Measurements from ENCODE around the gene CPNE5.

The CPNE5 gene

DNA sequence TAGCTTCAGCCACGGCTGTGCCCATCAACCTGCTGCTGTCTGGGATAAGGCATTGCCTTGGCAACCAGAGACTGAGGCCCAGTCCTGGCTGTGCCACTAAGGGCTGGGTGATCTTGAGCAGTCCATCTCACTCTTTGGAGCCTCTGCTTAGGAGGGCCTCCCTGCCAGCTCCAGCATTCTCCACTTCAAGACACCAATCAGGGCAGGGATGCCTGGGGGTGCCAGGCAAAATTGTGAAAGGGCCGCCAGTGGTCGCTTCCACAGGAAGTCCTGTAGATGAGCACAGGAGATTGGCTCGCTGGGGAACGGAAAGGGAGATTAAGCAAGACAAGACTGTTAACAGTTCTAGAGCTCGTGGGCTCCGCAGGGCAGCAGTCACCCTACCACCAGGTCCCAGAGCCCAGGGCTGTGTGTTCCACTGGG lies 141.8 kb downstream of the CPNE5 start, which contains the start of gene RAB44:
Gene RAB44 (plus strand): TSS at position 346 of the 423 bp plus-strand sequence. CDS start 6,410 bp downstream, outside the sequence.
- no peak for DNase-seq

GRCh38 chr6:36695414-36695813 lies 143.8 kb downstream of the CPNE5 start:
- DNase-seq: no peak

- DNase-seq: no peak
Measured at GRCh38 chr6:36694616-36695015, 144.6 kb downstream of the CPNE5 start.

DNA sequence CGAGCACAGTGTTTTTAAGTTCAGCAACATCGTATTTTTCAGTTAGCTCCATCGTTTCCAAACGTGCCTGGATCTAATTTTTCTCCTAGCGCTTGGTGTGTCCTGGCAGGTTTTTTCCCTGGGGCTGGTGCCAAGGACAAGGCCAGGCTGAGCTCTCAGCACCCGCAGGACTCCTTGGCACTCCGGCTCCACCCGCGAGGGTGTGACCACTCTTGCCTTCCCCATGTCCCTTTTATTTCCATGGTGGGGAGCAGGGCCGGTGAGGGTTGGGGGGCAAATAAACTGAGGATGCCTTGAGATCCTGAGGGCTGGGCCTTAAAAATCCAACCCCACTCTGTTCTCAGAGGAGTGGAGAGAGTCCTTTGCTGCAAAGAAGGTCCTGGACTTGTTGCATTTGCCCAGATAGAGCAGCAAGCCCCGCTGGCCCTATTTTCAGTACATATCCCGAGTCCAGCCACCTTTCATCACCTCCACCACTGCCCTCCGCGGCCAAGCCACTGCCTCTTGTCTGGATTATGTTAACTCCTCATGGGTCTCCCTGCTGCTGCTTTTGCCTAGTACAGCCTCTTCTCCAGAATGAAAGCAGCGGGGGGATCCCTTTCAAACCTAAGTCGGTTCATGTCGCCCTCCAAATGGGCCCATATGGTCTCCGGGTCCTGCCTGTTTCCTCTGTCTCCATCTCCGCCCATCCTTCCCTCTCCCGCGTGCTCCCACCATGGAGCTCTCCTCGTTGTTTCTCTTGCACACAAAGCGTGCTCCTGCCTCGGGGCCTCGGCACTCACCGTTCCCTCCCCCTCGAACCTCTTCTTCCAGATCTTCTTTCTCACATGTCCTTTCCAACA lies 146.2 kb downstream of the CPNE5 start:
- DNase-seq: no peak

- no peak for DNase-seq
Measured at GRCh38 chr6:36692220-36692619, 147.0 kb downstream of the CPNE5 start.

DNA sequence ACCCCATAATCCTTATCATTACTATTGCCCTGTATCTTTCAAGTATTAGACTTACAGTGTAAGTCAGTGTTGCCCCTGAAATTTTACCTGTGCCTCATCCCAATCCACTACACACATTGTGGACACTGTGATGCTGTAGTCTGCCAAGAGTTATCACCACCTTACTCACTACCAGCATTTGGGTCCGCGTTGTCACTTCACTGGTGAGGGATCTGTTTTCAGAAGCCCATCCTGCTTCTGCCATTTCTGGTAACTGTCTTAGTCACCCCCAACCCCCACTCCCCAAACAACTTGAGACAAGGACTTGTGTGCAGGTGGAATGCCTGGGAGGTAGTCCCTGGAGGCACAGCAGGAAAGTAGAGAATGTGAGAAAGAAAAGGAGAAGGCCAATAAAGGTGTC lies 147.6 kb downstream of the CPNE5 start:
- no peak for DNase-seq

DNA sequence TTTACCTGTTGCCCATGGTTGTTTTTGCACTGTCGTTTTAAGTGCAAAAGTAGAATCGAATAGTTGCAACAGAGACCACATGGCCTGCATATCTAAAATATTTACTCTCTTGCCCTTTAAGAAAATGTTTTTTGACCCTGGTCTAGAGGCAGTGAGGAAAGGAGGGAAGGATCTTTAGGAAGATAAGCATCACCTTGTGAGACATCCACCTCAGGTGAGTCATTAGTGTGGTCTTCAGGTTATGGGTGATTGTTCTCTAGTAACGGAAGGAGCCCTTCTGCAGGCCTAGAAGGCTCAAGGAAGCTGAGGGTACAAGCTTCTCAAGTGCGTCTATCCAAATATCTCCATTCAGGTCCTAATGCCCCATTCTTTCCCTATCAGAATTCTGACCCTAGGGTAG lies 148.2 kb downstream of the CPNE5 start:
- DNase-seq: no peak

Measured in NCI-H2081 treated with DMSO at 0.1 percent for 48 hours (cell line).